GM21825 (cell line): ENCODE data around the gene MRAS.

Source experiments
- ATAC-seq: cut with Tn5 transposase; IDR thresholded peaks from one replicate; pipeline ENCODE4 v1.9.1; 2021; ENCODE audit warnings: mild to moderate bottlenecking, moderate library complexity; ENCODE audit not compliant: unreplicated experiment

Gene MRAS

GRCh38 chr3:138338811-138339210 is 9.6 kb upstream of the MRAS start:
- no peak for ATAC-seq

- ATAC-seq = no peak
Measured at GRCh38 chr3:138340511-138340910, 7.9 kb upstream of the MRAS start.

- no peak for ATAC-seq
Measured at GRCh38 chr3:138344754-138345153, 3.6 kb upstream of the MRAS start.

- no peak for ATAC-seq
Measured at GRCh38 chr3:138348754-138349739, 668 bp downstream of the MRAS start.

- ATAC-seq = no peak
Measured at GRCh38 chr3:138349926-138350665, 1.7 kb downstream of the MRAS start.

GRCh38 chr3:138351151-138351550 is 2.8 kb downstream of the MRAS start:
- no peak for ATAC-seq

- no peak for ATAC-seq
Measured at GRCh38 chr3:138351916-138352550, 3.7 kb downstream of the MRAS start.

- no peak for ATAC-seq
Measured at GRCh38 chr3:138354376-138354775, 6.0 kb downstream of the MRAS start.

GRCh38 chr3:138355071-138355470 is 6.7 kb downstream of the MRAS start:
- no peak for ATAC-seq

GRCh38 chr3:138356730-138357405 is 8.5 kb downstream of the MRAS start:
- ATAC-seq = no peak

GRCh38 chr3:138359148-138359918 is 11.0 kb downstream of the MRAS start:
- no peak for ATAC-seq

- no peak for ATAC-seq
Measured at GRCh38 chr3:138359919-138360868, 11.8 kb downstream of the MRAS start.

GRCh38 chr3:138360869-138361525 is 12.6 kb downstream of the MRAS start:
- ATAC-seq = no peak

GRCh38 chr3:138361561-138361971 is 13.2 kb downstream of the MRAS start:
- no peak for ATAC-seq

- ATAC-seq = no peak
Measured at GRCh38 chr3:138362538-138362937, 14.2 kb downstream of the MRAS start.

GRCh38 chr3:138363322-138363721 is 14.9 kb downstream of the MRAS start:
- no peak for ATAC-seq

GRCh38 chr3:138364356-138365252 is 16.2 kb downstream of the MRAS start:
- ATAC-seq = no peak

- ATAC-seq = no peak
Measured at GRCh38 chr3:138365253-138365555, 16.8 kb downstream of the MRAS start.
